ENCODE measurements around the gene ZNF565. TPM values are rescaled to one million over a fixed set of nuclear protein-coding genes. Genes with fewer than 3 reads are reported as not detected.
A peak's percentile ranks its signal among the peaks of the same experiment; 100 is the strongest.

ZNF565 gene
- total and polyA plus RNA-seq, 2 of the 13 experiments (the other 11 are each of a cell fraction or from before 2014, with no cell fraction given) = 1.8 to 5.2 TPM

DNA sequence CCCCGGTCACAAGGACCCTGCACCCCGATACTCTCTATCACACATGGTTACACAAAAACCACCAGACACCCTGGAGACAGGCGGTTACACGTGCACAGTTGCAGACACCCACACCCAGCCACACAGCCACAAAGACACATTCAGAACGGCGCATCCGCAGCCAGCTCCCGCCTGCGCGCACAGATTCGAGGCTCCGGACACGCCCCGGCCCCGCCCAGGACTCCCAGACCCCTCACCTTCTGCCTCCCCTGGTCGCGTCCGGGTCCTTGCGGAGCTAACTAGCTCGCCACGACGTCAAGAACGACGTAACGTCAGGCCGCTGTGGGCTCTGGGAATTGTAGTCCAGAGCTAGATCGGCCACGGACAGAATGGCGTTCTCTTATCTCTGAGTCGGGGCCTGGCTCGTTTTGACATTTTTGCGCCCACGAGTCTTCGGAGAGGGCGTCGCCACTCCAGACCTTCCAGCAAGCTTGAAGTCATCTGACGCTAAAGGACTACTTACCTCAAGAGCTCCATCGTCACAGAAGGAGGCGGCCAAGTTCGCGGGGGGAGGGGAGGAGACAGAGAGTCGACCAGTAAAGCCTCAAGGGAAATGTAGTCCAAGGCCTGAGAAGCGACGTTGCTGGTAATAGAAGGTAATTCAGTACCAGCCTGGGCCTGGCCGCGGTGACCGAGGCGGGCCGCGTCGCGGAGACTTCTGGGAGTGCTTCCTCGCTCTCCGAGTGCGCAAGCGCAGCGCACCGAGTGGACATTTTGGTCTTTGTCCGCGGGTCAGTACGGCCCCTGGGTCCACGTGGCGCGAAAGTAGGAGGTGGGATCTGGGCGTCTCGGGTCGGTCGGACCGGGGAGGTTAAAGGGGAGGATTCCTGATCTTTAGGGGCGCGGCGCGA, at the start of gene ZNF565, which contains the start of gene ZNF146 (continued):
- no peak for TF ChIP-seq FOXA1 (IDR thresholded peaks at IDR 0.05)
- TF ChIP-seq FOXA1 (CRISPR knock-in tag; IDR thresholded peaks at IDR 0.05) = peak; percentile 27; the same call in 1 of the 2 replicates
- peak; percentile 33; the same call in 1 of the 2 replicates for TF ChIP-seq ZNF709 (CRISPR knock-in tag; IDR thresholded peaks at IDR 0.05)
- TF ChIP-seq ZNF83 (CRISPR knock-in tag; IDR thresholded peaks at IDR 0.05; ENCODE audit: borderline replicate concordance) = peak; percentile 61; the same call in 1 of the 2 replicates
- no peak for TF ChIP-seq TEAD2 (CRISPR knock-in tag; IDR thresholded peaks at IDR 0.05)
- no peak for TF ChIP-seq ZNF3 (CRISPR knock-in tag; IDR thresholded peaks at IDR 0.05)
- TF ChIP-seq, protein P1, sequence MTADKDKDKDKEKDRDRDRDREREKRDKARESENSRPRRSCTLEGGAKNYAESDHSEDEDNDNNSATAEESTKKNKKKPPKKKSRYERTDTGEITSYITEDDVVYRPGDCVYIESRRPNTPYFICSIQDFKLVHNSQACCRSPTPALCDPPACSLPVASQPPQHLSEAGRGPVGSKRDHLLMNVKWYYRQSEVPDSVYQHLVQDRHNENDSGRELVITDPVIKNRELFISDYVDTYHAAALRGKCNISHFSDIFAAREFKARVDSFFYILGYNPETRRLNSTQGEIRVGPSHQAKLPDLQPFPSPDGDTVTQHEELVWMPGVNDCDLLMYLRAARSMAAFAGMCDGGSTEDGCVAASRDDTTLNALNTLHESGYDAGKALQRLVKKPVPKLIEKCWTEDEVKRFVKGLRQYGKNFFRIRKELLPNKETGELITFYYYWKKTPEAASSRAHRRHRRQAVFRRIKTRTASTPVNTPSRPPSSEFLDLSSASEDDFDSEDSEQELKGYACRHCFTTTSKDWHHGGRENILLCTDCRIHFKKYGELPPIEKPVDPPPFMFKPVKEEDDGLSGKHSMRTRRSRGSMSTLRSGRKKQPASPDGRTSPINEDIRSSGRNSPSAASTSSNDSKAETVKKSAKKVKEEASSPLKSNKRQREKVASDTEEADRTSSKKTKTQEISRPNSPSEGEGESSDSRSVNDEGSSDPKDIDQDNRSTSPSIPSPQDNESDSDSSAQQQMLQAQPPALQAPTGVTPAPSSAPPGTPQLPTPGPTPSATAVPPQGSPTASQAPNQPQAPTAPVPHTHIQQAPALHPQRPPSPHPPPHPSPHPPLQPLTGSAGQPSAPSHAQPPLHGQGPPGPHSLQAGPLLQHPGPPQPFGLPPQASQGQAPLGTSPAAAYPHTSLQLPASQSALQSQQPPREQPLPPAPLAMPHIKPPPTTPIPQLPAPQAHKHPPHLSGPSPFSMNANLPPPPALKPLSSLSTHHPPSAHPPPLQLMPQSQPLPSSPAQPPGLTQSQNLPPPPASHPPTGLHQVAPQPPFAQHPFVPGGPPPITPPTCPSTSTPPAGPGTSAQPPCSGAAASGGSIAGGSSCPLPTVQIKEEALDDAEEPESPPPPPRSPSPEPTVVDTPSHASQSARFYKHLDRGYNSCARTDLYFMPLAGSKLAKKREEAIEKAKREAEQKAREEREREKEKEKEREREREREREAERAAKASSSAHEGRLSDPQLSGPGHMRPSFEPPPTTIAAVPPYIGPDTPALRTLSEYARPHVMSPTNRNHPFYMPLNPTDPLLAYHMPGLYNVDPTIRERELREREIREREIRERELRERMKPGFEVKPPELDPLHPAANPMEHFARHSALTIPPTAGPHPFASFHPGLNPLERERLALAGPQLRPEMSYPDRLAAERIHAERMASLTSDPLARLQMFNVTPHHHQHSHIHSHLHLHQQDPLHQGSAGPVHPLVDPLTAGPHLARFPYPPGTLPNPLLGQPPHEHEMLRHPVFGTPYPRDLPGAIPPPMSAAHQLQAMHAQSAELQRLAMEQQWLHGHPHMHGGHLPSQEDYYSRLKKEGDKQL (CRISPR knock-in tag; IDR thresholded peaks at IDR 0.05; ENCODE audit: low read depth) = peak; percentile 20; the same call in 1 of the 2 replicates
- no peak for TF ChIP-seq ZNF549 (CRISPR knock-in tag; IDR thresholded peaks at IDR 0.05)
- TF ChIP-seq ZBTB1 (CRISPR knock-in tag; IDR thresholded peaks at IDR 0.05; ENCODE audit: borderline replicate concordance) = no peak
- TF ChIP-seq ZNF724P (CRISPR knock-in tag; IDR thresholded peaks at IDR 0.05; ENCODE audit: borderline replicate concordance) = 0 out of 2 replicates have a peak, but pooled peaks have one; percentile 66
- TF ChIP-seq, protein P2, sequence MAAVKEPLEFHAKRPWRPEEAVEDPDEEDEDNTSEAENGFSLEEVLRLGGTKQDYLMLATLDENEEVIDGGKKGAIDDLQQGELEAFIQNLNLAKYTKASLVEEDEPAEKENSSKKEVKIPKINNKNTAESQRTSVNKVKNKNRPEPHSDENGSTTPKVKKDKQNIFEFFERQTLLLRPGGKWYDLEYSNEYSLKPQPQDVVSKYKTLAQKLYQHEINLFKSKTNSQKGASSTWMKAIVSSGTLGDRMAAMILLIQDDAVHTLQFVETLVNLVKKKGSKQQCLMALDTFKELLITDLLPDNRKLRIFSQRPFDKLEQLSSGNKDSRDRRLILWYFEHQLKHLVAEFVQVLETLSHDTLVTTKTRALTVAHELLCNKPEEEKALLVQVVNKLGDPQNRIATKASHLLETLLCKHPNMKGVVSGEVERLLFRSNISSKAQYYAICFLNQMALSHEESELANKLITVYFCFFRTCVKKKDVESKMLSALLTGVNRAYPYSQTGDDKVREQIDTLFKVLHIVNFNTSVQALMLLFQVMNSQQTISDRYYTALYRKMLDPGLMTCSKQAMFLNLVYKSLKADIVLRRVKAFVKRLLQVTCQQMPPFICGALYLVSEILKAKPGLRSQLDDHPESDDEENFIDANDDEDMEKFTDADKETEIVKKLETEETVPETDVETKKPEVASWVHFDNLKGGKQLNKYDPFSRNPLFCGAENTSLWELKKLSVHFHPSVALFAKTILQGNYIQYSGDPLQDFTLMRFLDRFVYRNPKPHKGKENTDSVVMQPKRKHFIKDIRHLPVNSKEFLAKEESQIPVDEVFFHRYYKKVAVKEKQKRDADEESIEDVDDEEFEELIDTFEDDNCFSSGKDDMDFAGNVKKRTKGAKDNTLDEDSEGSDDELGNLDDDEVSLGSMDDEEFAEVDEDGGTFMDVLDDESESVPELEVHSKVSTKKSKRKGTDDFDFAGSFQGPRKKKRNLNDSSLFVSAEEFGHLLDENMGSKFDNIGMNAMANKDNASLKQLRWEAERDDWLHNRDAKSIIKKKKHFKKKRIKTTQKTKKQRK (IDR thresholded peaks at IDR 0.05; ENCODE audit: low read length) = no peak
- TF ChIP-seq ZNF510 (CRISPR knock-in tag; IDR thresholded peaks at IDR 0.05; ENCODE audit: low read depth) = peak; percentile 84; the same call in 1 of the 2 replicates
- no peak for TF ChIP-seq RBM22 (optimal IDR thresholded peaks at IDR 0.05; ENCODE audit: low read length)
- peak; percentile 84; the same call in 1 of the 2 replicates for TF ChIP-seq ZNF337 (CRISPR knock-in tag; IDR thresholded peaks at IDR 0.05; ENCODE audit: borderline replicate concordance, low read depth)
- TF ChIP-seq, protein P3, sequence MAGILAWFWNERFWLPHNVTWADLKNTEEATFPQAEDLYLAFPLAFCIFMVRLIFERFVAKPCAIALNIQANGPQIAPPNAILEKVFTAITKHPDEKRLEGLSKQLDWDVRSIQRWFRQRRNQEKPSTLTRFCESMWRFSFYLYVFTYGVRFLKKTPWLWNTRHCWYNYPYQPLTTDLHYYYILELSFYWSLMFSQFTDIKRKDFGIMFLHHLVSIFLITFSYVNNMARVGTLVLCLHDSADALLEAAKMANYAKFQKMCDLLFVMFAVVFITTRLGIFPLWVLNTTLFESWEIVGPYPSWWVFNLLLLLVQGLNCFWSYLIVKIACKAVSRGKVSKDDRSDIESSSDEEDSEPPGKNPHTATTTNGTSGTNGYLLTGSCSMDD (CRISPR knock-in tag; IDR thresholded peaks at IDR 0.05) = no peak
- TF ChIP-seq ZSCAN29 (CRISPR knock-in tag; conservative IDR thresholded peaks at IDR 0.05) = peak; percentile 34; the same call in 1 of the 2 replicates
- no peak for TF ChIP-seq NFKBIZ (CRISPR knock-in tag; IDR thresholded peaks at IDR 0.05)
- TF ChIP-seq NFIC (IDR thresholded peaks at IDR 0.05; ENCODE audit: low read length) = no peak

Measured in HepG2 (cell line).